Neutrophil (primary cell): Measurements from ENCODE around the gene MYO15B.
"Not testable (repeated sequence)": the region's sequence is repeated elsewhere in the genome, so short reads cannot be mapped to it uniquely, and the experiment has no call there.

Experiments used
- H3K27ac ChIP-seq: fragments of 200-600 bp; sonication (generic); 2 replicates; pipeline ENCODE4 v1.5.1; 2016; ENCODE audit warnings: mild to moderate bottlenecking, moderate library complexity
- H3K27me3 ChIP-seq: fragments of 200-600 bp; sonication (generic); 2 replicates; pipeline ENCODE4 v1.6.0; 2016; ENCODE audit warnings: mild to moderate bottlenecking
- H3K36me3 ChIP-seq: fragments of 200-600 bp; sonication (generic); 2 replicates; pipeline ENCODE4 v1.5.1; 2017
- H3K4me1 ChIP-seq, 2 experiments: fragments of 200-600 bp in 1 of 2; sonication (generic) in 1 of 2; 1 replicate in 1 of 2; 2 replicates in 1 of 2; pipeline versions ENCODE4 v1.5.1 to v1.6.1; 2013 to 2016; ENCODE audit warnings: low read depth in 1 of 2, low read length in 1 of 2, mild to moderate bottlenecking in 1 of 2, moderate library complexity in 1 of 2; ENCODE audit not compliant: control insufficient read depth in 1 of 2, insufficient read depth in 1 of 2
- H3K4me3 ChIP-seq, 2 experiments: fragments of 200-600 bp in 1 of 2; sonication (generic) in 1 of 2; 1 replicate in 1 of 2; 2 replicates in 1 of 2; pipeline ENCODE4 v1.5.1; 2013 to 2016; ENCODE audit warnings: low read depth in 1 of 2, low read length in 1 of 2, mild to moderate bottlenecking in 1 of 2, moderate library complexity in 1 of 2
- H3K9me3 ChIP-seq: fragments of 200-600 bp; sonication (generic); 2 replicates; pipeline ENCODE4 v1.5.1; 2016
- TF ChIP-seq, protein P1 (sequence below): fragments of 200-600 bp; sonication (generic); IDR thresholded peaks from 2 replicates; pipeline ENCODE4 v1.5.1; 2016; ENCODE audit warnings: antibody characterized with exemption

The MYO15B gene

DNA sequence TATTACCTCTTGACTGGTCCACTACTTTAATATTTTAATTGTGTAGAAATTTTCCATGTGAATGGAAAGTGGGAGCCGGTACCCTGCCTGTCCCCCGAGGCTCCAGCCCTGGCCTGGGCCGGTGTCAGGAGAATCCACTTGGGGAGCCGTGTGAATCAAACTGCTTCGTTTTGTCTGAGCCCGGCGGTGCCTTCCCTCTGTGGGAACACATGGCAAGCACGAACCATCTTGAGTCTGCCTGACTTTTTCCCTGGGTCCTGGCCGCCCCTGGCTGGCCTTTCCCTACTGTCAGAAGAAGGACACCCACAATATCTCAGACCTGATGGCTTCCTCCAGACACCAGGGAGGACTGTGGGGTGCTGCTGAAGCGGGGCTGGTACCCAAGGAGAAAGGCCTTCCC lies 12.4 kb upstream of the MYO15B start:
- H3K9me3 ChIP-seq: no peaks in the 10 kb centered on the region
- no peak overlapping the region for H3K27ac ChIP-seq
- no peaks in the 10 kb centered on the region for H3K27me3 ChIP-seq
- TF ChIP-seq, protein P1, sequence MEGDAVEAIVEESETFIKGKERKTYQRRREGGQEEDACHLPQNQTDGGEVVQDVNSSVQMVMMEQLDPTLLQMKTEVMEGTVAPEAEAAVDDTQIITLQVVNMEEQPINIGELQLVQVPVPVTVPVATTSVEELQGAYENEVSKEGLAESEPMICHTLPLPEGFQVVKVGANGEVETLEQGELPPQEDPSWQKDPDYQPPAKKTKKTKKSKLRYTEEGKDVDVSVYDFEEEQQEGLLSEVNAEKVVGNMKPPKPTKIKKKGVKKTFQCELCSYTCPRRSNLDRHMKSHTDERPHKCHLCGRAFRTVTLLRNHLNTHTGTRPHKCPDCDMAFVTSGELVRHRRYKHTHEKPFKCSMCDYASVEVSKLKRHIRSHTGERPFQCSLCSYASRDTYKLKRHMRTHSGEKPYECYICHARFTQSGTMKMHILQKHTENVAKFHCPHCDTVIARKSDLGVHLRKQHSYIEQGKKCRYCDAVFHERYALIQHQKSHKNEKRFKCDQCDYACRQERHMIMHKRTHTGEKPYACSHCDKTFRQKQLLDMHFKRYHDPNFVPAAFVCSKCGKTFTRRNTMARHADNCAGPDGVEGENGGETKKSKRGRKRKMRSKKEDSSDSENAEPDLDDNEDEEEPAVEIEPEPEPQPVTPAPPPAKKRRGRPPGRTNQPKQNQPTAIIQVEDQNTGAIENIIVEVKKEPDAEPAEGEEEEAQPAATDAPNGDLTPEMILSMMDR: no peak
- no peak overlapping the region for H3K4me3 ChIP-seq
- peaks cover 9 to 13% of the 10 kb centered on the region in 2 experiments for H3K4me1 ChIP-seq
- no peaks in the 10 kb centered on the region for H3K36me3 ChIP-seq

DNA sequence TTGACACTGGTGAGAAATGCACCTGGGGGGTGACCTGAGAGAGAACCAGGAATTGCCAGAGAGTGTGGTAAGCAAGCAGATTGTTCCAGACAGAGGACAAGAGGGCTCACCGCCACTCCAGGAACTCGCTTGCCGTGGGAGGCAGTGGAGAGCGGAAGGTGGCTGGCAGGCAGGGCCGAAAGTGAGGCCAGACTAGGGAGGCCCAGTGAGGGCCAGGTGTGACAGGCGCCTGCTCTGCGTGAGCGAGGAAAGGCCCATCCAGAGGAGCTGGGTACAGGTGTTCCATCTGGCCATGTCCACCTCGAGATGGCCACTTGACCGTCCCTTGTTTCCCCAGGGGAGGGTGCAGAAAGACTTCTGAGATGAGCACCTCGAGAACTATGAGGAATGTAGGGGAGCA lies 11.9 kb upstream of the MYO15B start:
- peaks cover 9 to 10% of the 10 kb centered on the region in 2 experiments for H3K4me1 ChIP-seq
- H3K9me3 ChIP-seq: no peaks in the 10 kb centered on the region
- no peak overlapping the region for H3K4me3 ChIP-seq
- no peak overlapping the region for H3K27ac ChIP-seq
- H3K27me3 ChIP-seq: no peaks in the 10 kb centered on the region
- TF ChIP-seq, protein P1: no peak
- H3K36me3 ChIP-seq: no peaks in the 10 kb centered on the region

DNA sequence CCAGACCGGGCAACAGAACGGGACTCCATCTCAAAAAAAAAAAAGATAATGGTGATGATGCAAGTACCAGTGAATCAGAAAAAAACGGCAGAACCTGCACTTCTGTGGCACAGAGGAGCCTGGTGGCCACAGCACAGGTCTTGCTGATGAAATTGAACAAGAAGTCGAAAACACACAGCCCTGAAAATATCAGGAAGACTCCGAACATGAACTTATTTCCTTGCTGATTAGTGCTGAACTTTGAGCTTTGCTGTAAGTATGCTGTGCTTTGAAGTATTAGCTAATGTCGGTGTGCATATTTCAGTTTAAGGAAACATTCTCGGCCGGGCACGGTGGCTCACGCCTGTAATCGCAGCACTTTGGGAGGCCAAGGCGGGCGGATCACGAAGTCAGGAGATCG lies 10.9 kb upstream of the MYO15B start:
- Histone ChIP-seq H3K9me3 (no peaks in the 10 kb centered on the region), H3K4me1 (peaks cover under 1 to 2% of the 10 kb centered on the region in 2 experiments), H3K27me3 (peaks cover 9% of the 10 kb centered on the region), H3K27ac (no peak overlapping the region), H3K4me3 (no peak overlapping the region), H3K36me3 (no peaks in the 10 kb centered on the region)
- TF ChIP-seq, protein P1: no peak

DNA sequence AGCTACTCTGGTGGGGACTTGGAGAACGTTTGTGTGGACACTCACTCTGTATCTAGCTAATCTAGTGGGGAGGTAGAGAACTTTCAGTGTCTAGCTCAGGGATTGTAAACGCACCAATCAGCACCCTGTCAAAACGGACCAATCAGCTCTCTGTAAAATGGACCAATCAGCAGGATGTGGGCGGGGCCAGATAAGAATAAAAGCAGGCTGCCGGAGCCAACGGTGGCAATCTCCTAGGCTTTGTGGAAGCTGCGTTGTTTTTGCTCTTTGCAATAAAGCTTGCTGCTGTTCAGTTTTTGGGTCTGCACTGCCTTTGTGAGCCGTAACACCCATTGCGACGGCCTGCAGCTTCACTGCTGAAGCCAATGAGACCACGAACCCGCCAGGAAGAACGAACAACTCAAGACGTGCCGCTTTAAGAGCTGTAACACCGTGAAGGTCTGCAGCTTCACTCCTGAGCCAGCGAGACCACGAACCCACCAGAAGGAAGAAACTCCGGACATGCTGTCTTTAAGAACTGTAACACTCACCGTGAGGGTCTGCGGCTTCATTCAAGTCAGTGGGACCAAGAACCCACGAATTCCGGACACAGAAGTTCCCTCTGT lies 6.4 kb upstream of the MYO15B start:
- peaks cover 12% of the 10 kb centered on the region for H3K27me3 ChIP-seq
- not testable (repeated sequence) for H3K27ac ChIP-seq, H3K4me3 ChIP-seq, H3K9me3 ChIP-seq, H3K4me1 ChIP-seq, H3K36me3 ChIP-seq

DNA sequence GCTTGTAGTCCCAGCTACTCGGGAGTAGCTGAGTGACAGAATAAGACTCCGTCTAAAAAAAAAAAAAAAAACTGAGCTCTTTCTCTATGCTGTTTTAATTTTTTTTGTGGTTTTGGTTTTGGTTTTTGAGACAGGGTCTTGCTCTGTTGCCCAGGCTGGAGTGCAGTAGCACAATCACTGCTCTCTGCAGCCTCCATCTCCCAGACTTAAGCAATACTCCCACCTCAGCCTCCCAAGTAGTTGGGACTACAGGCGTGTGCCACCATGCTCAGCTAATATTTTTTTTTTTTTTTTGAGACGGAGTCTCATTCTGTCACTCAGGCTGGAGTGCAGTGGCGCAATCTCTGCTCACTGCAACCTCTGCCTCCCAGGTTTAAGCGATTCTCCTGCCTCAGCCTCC lies 4.4 kb upstream of the MYO15B start:
- not testable (repeated sequence) for H3K36me3 ChIP-seq, H3K9me3 ChIP-seq, H3K27ac ChIP-seq, H3K4me3 ChIP-seq
- peaks cover 12% of the 10 kb centered on the region for H3K27me3 ChIP-seq
- peaks cover 8 to 12% of the 10 kb centered on the region in 2 experiments for H3K4me1 ChIP-seq

DNA sequence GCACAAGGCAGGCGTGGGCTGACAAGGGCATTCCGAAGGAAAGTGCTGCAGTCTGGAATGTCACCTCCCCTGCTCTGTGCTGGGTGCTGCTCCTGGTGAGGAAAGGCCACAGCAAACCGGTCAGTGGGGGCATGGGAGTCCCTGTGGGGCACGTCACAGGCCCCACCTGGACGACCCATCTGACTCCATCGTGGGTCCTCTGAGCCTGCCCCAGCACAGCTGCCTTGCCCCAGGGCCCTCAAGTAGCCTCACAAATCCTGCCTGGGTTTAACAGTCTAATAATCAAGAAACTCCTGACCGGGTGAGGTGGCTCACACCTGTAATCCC lies 2.8 kb upstream of the MYO15B start:
- no peaks in the 10 kb centered on the region for H3K36me3 ChIP-seq
- H3K27ac ChIP-seq: no peak overlapping the region
- TF ChIP-seq, protein P1: no peak
- H3K27me3 ChIP-seq: peaks cover 12% of the 10 kb centered on the region
- no peak overlapping the region for H3K4me3 ChIP-seq
- H3K4me1 ChIP-seq: peaks cover 15 to 17% of the 10 kb centered on the region in 2 experiments
- no peaks in the 10 kb centered on the region for H3K9me3 ChIP-seq

DNA sequence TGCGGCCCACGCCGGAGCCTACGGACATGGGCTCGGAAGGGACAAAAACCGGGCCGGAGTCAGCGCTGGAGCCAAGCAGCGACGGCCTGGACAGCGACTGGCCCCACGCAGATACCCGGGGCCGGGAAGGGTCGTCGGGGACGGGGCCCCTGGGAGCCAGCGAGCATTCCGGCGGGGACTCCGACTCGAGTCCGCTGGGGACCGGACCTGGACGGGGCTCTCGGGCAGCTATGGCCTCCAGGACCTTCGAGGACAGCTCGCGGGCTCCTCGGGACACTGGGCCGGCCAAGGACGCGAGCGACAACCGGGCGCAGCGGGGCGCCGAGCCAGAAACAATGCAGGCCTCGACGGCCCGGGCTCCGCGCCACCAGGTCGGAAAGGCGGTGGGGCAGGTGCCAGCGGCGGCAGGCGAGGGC lies 1.0 kb downstream of the MYO15B start:
- Histone ChIP-seq H3K27ac (peak overlapping the region; percentile 92), H3K27me3 (no peaks in the 10 kb centered on the region), H3K36me3 (no peaks in the 10 kb centered on the region), H3K9me3 (no peaks in the 10 kb centered on the region), H3K4me1 (peaks cover 17 to 23% of the 10 kb centered on the region in 2 experiments), H3K4me3 (peak overlapping the region; percentile 77 to 93)
- TF ChIP-seq, protein P1: no peak
